Erythroblast (primary cell): ENCODE results near the gene BPGM.

Experiments
- GATA1 ChIP-seq: IDR thresholded peaks from 2 replicates; pipeline ENCODE4 v1.6.1; 2011; ENCODE audit warnings: low read depth, mild to moderate bottlenecking, control low read depth, low read length, moderate library complexity
- POLR2A ChIP-seq: IDR thresholded peaks from 2 replicates; pipeline ENCODE4 v1.6.1; 2011; ENCODE audit warnings: mild to moderate bottlenecking, low read length

DNA sequence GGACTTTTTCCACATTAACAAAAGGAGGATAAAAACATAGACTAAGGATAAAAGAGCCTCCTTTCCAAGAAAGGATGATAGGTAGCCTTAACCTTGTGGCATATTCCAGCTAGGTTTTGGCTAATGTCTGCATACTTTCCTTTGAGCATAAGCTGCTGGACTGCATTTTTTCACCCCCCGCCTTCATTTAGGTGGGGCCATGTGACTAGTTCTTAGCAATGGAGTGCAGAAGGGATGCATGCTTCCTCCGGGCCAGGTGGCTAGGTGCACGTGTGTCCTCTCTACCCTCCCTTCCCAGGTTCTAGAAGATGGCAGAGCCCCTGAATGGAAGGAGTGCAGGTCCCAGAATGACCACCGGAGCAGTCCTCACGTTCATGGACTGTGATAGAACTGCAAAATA, 59.8 kb downstream of the BPGM start:
- TF ChIP-seq POLR2A (no peak), GATA1 (no peak)
